Gastroesophageal sphincter (tissue), 4 donors: ENCODE data around the gene RIMOC1. TPM values are rescaled to one million over a fixed set of nuclear protein-coding genes. Genes with fewer than 3 reads are reported as not detected.

Experiments used
- ATAC-seq: fragments of 150-250 bp; one replicate; pipeline ENCODE4 v1.9.1; 2016; ENCODE audit warnings: mild to moderate bottlenecking, moderate library complexity
- H3K27ac ChIP-seq, 4 donors: fragments of 200-600 bp; sonication (generic) in 3 of 4; 1 replicate in 3 of 4; 2 replicates in 1 of 4; pipeline ENCODE4 v1.5.1; 2016 to 2019
- H3K27me3 ChIP-seq: fragments of 200-600 bp; sonication (generic); one replicate; pipeline ENCODE4 v1.5.1; 2019
- H3K36me3 ChIP-seq, 2 donors: fragments of 200-600 bp; sonication (generic); one replicate each; pipeline ENCODE4 v1.5.1; 2019; ENCODE audit warnings: control low read depth in 1 of 2
- H3K4me1 ChIP-seq, 3 donors: fragments of 200-600 bp; sonication (generic); 1 replicate in 2 of 3; 2 replicates in 1 of 3; pipeline ENCODE4 v1.5.1; 2016 to 2019; ENCODE audit warnings: control low read depth in 2 of 3
- H3K4me3 ChIP-seq, 2 donors: fragments of 200-600 bp; sonication (generic); one replicate each; pipeline ENCODE4 v1.5.1; 2019; ENCODE audit warnings: mild to moderate bottlenecking in 1 of 2, moderate library complexity in 1 of 2
- H3K9me3 ChIP-seq, 3 donors: fragments of 200-600 bp; sonication (generic); one replicate each; pipeline ENCODE4 v1.5.1; 2017 to 2019; ENCODE audit warnings: control low read depth in 2 of 3
- CTCF ChIP-seq, 4 experiments: fragments of 200-600 bp in 2 of 4; fragments of 450-650 bp in 2 of 4; sonication (generic) in 1 of 4; IDR thresholded peaks; one replicate each; pipeline ENCODE4 v1.5.1; 2017 to 2019; ENCODE audit warnings: antibody characterized with exemption in 4 of 4, mild to moderate bottlenecking in 2 of 4, moderate library complexity in 2 of 4
- EP300 ChIP-seq: sonication (generic); formaldehyde crosslinking; IDR thresholded peaks from one replicate; pipeline ENCODE4 v1.6.1; 2017; ENCODE audit warnings: antibody characterized with exemption, mild to moderate bottlenecking
- POLR2A ChIP-seq, 2 donors: fragments of 450-650 bp; IDR thresholded peaks; one replicate each; pipeline ENCODE4 v1.6.1; 2017; ENCODE audit warnings: antibody characterized with exemption in 2 of 2, mild to moderate bottlenecking in 2 of 2, moderate library complexity in 1 of 2
- POLR2AphosphoS5 ChIP-seq: sonication (generic); formaldehyde crosslinking; IDR thresholded peaks from one replicate; pipeline ENCODE4 v1.6.1; 2017; ENCODE audit warnings: antibody characterized with exemption
- WGBS, 2 donors: methylation state at CpG; one replicate each; pipeline ENCODE4 v1.1.5; 2018; ENCODE audit warnings: low coverage in 1 of 2; 5-methylcytosine and 5-hydroxymethylcytosine counted together
- total RNA-seq, 4 donors: library from RNA; depleted of rRNA; stranded (reverse); fragments of >200 nt; gene quantifications; one replicate each; pipeline ENCODE4 v1.1.0, GENCODE V29; 2016

RIMOC1 gene
- total RNA-seq, 4 donors from 2014 or later = 21.7 to 26.3 (median 24.1) TPM

GRCh38 chr5:41863871-41864486 is 40.2 kb upstream of the RIMOC1 start:
- Histone ChIP-seq H3K27me3 (no peaks in the 10 kb centered on the region), H3K9me3 (no peaks in the 10 kb centered on the region), H3K4me1 (peaks cover 0 to 39% (median 3%) of the 10 kb centered on the region in 3 donors), H3K36me3 (peaks cover 0 to 32% of the 10 kb centered on the region in 2 donors), H3K27ac (no peak overlapping the region), H3K4me3 (no peak overlapping the region)
- no peak for ATAC-seq
- no peak for TF ChIP-seq EP300
- TF ChIP-seq POLR2AphosphoS5 = no peak
- no peak for TF ChIP-seq POLR2A (IDR thresholded peaks at IDR 0.05)
- TF ChIP-seq CTCF (IDR thresholded peaks at IDR 0.05) = no peak

GRCh38 chr5:41869151-41869723 is 34.9 kb upstream of the RIMOC1 start:
- Histone ChIP-seq H3K27ac (peak overlapping the region; percentile 93 to 98 (median 98)), H3K27me3 (no peaks in the 10 kb centered on the region), H3K4me3 (peak overlapping the region; percentile 67 to 79), H3K9me3 (no peaks in the 10 kb centered on the region), H3K4me1 (peaks cover 2 to 61% (median 4%) of the 10 kb centered on the region in 3 donors), H3K36me3 (no peaks in the 10 kb centered on the region)
- peak; percentile 89 for ATAC-seq
- WGBS, 2 donors = 8% methylated on average over 5 of the region's 28 CpGs; no CpG with 5 or more reads in 1 of the 2 donors
- TF ChIP-seq POLR2A (IDR thresholded peaks at IDR 0.05) = peak; percentile 5 to 19
- no peak for TF ChIP-seq POLR2AphosphoS5

- Histone ChIP-seq H3K27ac (peak within 1 kb of the TSS; percentile 93 to 98 (median 98)), H3K4me1 (peaks cover 2 to 58% (median 4%) of the 10 kb centered on the region in 3 donors)
- whole genome bisulfite sequencing, 2 donors = 0% methylated on average over 9 of the region's 82 CpGs; no CpG with 5 or more reads in 1 of the 2 donors
Observed at GRCh38 chr5:41869724-41870626, 34.2 kb upstream of the RIMOC1 start, which contains the start of gene OXCT1. Gene OXCT1 (minus strand): TSS chr5:41870425. CDS start chr5:41870358, 67 bp downstream.

GRCh38 chr5:41870627-41871048 is 33.5 kb upstream of the RIMOC1 start:
- Histone ChIP-seq H3K36me3 (no peaks in the 10 kb centered on the region), H3K4me1 (peaks cover 2 to 58% (median 4%) of the 10 kb centered on the region in 3 donors), H3K9me3 (no peaks in the 10 kb centered on the region), H3K27ac (peak overlapping the region; percentile 93 to 98 (median 98)), H3K27me3 (no peaks in the 10 kb centered on the region), H3K4me3 (peak overlapping the region; percentile 67 to 79)
- no peak for TF ChIP-seq POLR2A (IDR thresholded peaks at IDR 0.05)
- no peak for TF ChIP-seq POLR2AphosphoS5
- no peak for TF ChIP-seq EP300
- no peak for TF ChIP-seq CTCF (IDR thresholded peaks at IDR 0.05)
- 0 to 20% methylated on average over 5 to 10 of the region's 16 CpGs for WGBS, 2 donors
- ATAC-seq = no peak

More at GRCh38 chr5:41869724-41870626, 34.2 kb upstream of the RIMOC1 start, which contains the start of gene OXCT1:
- TF ChIP-seq POLR2A (IDR thresholded peaks at IDR 0.05) (peak; percentile 87 to 90), POLR2AphosphoS5 (peak; percentile 96), CTCF (IDR thresholded peaks at IDR 0.05) (peak in 1 of 4 experiments; percentile 18), EP300 (no peak)
- ATAC-seq = peak; percentile 87
- peak within 1 kb of the TSS; percentile 67 to 79 for H3K4me3 ChIP-seq
- no peaks in the 10 kb centered on the region for H3K27me3 ChIP-seq
- H3K36me3 ChIP-seq = no peaks in the 10 kb centered on the region
- no peaks in the 10 kb centered on the region for H3K9me3 ChIP-seq

GRCh38 chr5:41871852-41872251 is 32.3 kb upstream of the RIMOC1 start:
- H3K4me3 ChIP-seq = no peak overlapping the region
- no peaks in the 10 kb centered on the region for H3K27me3 ChIP-seq
- peak overlapping the region in 2 of 4 donors; percentile 97 to 98 for H3K27ac ChIP-seq
- no peak for ATAC-seq
- TF ChIP-seq POLR2A (IDR thresholded peaks at IDR 0.05) (no peak), CTCF (IDR thresholded peaks at IDR 0.05) (no peak), POLR2AphosphoS5 (peak; percentile 63)
- H3K4me1 ChIP-seq = peaks cover 2 to 50% (median 4%) of the 10 kb centered on the region in 3 donors
- WGBS, 2 donors = 10 to 25% methylated on average over 2 of the region's 2 CpGs
- H3K36me3 ChIP-seq = no peaks in the 10 kb centered on the region
- H3K9me3 ChIP-seq = no peaks in the 10 kb centered on the region
